Naive thymus-derived CD8-positive, alpha-beta T cell (primary cell): Measurements from ENCODE around the gene RNF224. TPM values are rescaled to one million over a fixed set of nuclear protein-coding genes. Genes with fewer than 3 reads are reported as not detected.
A peak's percentile ranks its signal among the peaks of the same experiment; 100 is the strongest.

ENCODE experiments used
- ATAC-seq, 2 donors: fragments of 150-1000 bp; cut with Tn5 transposase in 1 of 2; sonication (Bioruptor Pico), chemical (Tn5 transposase) in 1 of 2; 1 replicate in 1 of 2; 2 replicates in 1 of 2; pipeline ENCODE4 v1.10.0; 2021; ENCODE audit warnings: mild to moderate bottlenecking in 2 of 2, moderate library complexity in 2 of 2
- POLR2A ChIA-PET: fragments of 350-600 bp; sonication (Branson Sonifier 250); formaldehyde crosslinking; loops from one replicate; lab custom pipeline; 2021; ENCODE audit warnings: antibody characterized with exemption; lab: Charles Lee
- DNase-seq, 10 donors: peaks; one replicate each; pipeline versions ENCODE4 v3.0.0 to v3.0.0-alpha.2; 2020 to 2022
- H3K27ac Mint-ChIP-seq, 10 donors: one replicate each; pipeline ENCODE4 v1.8.0; 2020 to 2022; ENCODE audit warnings: mild to moderate bottlenecking in 10 of 10, mixed read lengths in 10 of 10, moderate library complexity in 4 of 10, inconsistent platforms in 1 of 10
- H3K27me3 Mint-ChIP-seq, 5 donors: one replicate each; pipeline ENCODE4 v1.8.0; 2021 to 2022; ENCODE audit warnings: mixed read lengths in 5 of 5
- H3K36me3 Mint-ChIP-seq, 3 donors: one replicate each; pipeline ENCODE4 v1.8.0; 2020 to 2022; ENCODE audit warnings: mixed read lengths in 3 of 3, mild to moderate bottlenecking in 2 of 3, inconsistent platforms in 1 of 3
- H3K4me1 Mint-ChIP-seq, 4 donors: one replicate each; pipeline ENCODE4 v1.8.0; 2021 to 2022; ENCODE audit warnings: mixed read lengths in 4 of 4
- H3K4me3 Mint-ChIP-seq, 10 donors: one replicate each; pipeline ENCODE4 v1.8.0; 2020 to 2022; ENCODE audit warnings: mild to moderate bottlenecking in 10 of 10, mixed read lengths in 10 of 10, moderate library complexity in 6 of 10, inconsistent platforms in 1 of 10
- H3K9me3 Mint-ChIP-seq, 9 donors: one replicate each; pipeline ENCODE4 v1.8.0; 2020 to 2022; ENCODE audit warnings: mixed read lengths in 9 of 9, mild to moderate bottlenecking in 3 of 9, inconsistent platforms in 1 of 9, moderate library complexity in 1 of 9
- polyA plus RNA-seq, 3 donors: library from polyadenylated mRNA; unstranded; fragments of 300-500 nt; fragmentation: Illumina TruSeq; gene quantifications; one replicate each; pipeline ENCODE4 v1.2.3, GENCODE V29; 2021
- total RNA-seq, 8 experiments: library from RNA in 2 of 8; stranded (reverse) in 2 of 8; gene quantifications; one replicate each; pipeline ENCODE4 v1.2.3 and lab custom pipeline; 2021 to 2026

The RNF224 gene
- total and polyA plus RNA-seq, 5 experiments from 2014 or later, result 0.21 TPM; not detected in 4

- Mint-ChIP-seq H3K9me3 (no peaks in the 10 kb centered on the region), H3K27ac (no peak overlapping the region), H3K36me3 (peaks cover 0 to 60% (median 26%) of the 10 kb centered on the region in 3 donors), H3K27me3 (no peaks in the 10 kb centered on the region), H3K4me1 (peaks cover 7 to 15% (median 9%) of the 10 kb centered on the region in 4 donors), H3K4me3 (no peak overlapping the region)
- DNase-seq (no peak), ATAC-seq (no peak)
- POLR2A ChIA-PET, result interaction anchor here (1.2 to 1.4 kb wide), 2 partner anchors 10 to 28 kb away, joined by 3 to 4 read pairs; no protein-coding TSS in a partner anchor
These were observed 38.8 kb downstream of the RNF224 start for GRCh38 chr9:137266162-137266527.

- POLR2A ChIA-PET, result interaction anchor here (0.9 to 1.4 kb wide), 3 partner anchors 25 to 30 kb away, joined by 3 read pairs; no protein-coding TSS in a partner anchor
- Mint-ChIP-seq H3K4me1 (peaks cover 9 to 21% (median 13%) of the 10 kb centered on the region in 4 donors), H3K36me3 (peaks cover 0 to 57% (median 23%) of the 10 kb centered on the region in 3 donors), H3K27ac (no peak overlapping the region), H3K27me3 (no peaks in the 10 kb centered on the region), H3K4me3 (no peak overlapping the region), H3K9me3 (no peaks in the 10 kb centered on the region)
- DNase-seq (no peak), ATAC-seq (no peak)
These were observed 39.5 kb downstream of the RNF224 start for GRCh38 chr9:137266585-137267453.

GRCh38 chr9:137267933-137268355 is 40.6 kb downstream of the RNF224 start:
- H3K4me1 Mint-ChIP-seq, result peaks cover 9 to 21% (median 15%) of the 10 kb centered on the region in 4 donors
- no peak overlapping the region for H3K27ac Mint-ChIP-seq
- DNase-seq (no peak), ATAC-seq (no peak)
- peaks cover 0 to 53% (median 23%) of the 10 kb centered on the region in 3 donors for H3K36me3 Mint-ChIP-seq
- POLR2A ChIA-PET, result interaction anchor here (1.1 kb wide), 1 partner anchor 26 kb away, joined by 3 read pairs; no protein-coding TSS in a partner anchor
- no peaks in the 10 kb centered on the region for H3K9me3 Mint-ChIP-seq
- H3K4me3 Mint-ChIP-seq, result no peak overlapping the region
- H3K27me3 Mint-ChIP-seq, result no peaks in the 10 kb centered on the region

GRCh38 chr9:137268538-137269201 is 41.4 kb downstream of the RNF224 start:
- no peak overlapping the region for H3K4me3 Mint-ChIP-seq
- DNase-seq (no peak), ATAC-seq (no peak)
- peaks cover 0 to 54% (median 23%) of the 10 kb centered on the region in 3 donors for H3K36me3 Mint-ChIP-seq
- no peaks in the 10 kb centered on the region for H3K9me3 Mint-ChIP-seq
- H3K27me3 Mint-ChIP-seq, result no peaks in the 10 kb centered on the region
- POLR2A ChIA-PET, result no interaction called here
- H3K4me1 Mint-ChIP-seq, result peaks cover 9 to 21% (median 15%) of the 10 kb centered on the region in 4 donors
- H3K27ac Mint-ChIP-seq, result peak overlapping the region in 2 of 10 donors; percentile 12 to 24

DNA sequence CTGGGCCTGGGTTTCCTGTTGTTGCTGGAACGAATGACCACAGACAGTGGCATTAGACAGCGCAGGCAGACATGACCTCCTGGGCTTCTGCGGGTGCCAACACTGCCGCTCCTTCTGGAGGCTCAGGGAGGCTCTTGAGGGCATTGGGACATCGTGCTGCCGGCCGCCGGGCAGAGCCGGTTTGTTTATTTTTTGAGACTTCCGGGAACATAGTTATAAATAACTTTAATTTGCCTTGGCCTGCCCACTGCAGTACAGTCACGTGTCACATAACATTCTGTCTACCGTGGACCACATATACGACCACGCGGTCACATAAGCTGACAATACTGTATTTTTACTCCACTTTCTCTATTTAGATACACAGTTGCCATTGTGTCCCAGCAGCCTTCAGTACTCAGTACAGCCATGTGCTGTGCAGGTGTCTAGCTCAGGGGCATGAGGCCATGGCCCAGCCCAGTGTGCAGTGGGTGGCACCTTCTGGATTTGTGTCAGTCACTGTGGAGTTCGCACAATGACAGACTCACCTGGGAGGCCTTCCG is 42.0 kb downstream of the RNF224 start:
- no peak overlapping the region for H3K4me3 Mint-ChIP-seq
- DNase-seq, result no peak
- no peak for ATAC-seq
- H3K27ac Mint-ChIP-seq, result no peak overlapping the region
- peaks cover 0 to under 1% (median 0%) of the 10 kb centered on the region in 5 donors for H3K27me3 Mint-ChIP-seq
- peaks cover 0 to 49% (median 23%) of the 10 kb centered on the region in 3 donors for H3K36me3 Mint-ChIP-seq
- POLR2A ChIA-PET, result no interaction called here
- H3K4me1 Mint-ChIP-seq, result peaks cover 9 to 21% (median 15%) of the 10 kb centered on the region in 4 donors
- no peaks in the 10 kb centered on the region for H3K9me3 Mint-ChIP-seq

DNA sequence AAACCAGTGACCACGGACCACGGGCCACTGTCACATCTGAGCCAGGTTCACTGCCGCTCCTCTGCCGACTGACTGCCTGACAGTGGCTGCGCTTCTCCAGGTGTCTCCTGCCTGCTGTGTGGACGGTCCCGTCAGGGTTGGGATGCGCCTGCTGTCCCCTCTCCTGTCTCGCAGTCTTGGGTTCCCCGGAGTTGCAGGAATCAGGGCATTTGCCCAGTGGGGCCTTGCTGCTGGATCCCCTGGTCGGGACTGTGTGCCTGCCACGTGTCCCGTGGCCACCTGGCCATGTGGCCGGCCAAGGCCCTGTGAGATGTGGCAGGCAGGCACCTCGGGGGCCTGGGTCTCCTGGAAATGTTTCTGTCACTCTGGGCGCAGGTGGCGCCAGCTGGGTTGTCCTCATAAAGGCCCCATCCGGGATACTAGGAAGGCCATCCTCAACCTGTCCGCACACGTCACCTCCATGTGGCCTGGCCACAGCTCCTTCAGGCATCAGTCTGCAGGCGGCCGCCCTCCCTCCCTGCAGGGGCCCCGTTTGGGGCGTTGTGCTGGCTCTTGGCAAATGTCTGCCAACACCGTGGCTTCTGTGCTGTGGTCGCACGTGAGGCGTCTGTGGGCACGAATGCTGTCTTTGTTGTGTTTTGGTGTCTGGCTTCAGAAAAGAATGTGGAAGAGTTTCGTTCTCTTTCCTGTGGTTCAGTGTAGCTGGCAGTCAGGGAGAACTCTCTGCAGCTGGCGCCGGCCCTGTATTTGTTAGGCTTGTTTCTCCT is 43.8 kb downstream of the RNF224 start:
- peak overlapping the region in 9 of 10 donors; percentile 7 to 66 (median 55) for H3K4me3 Mint-ChIP-seq
- DNase-seq (peak in 8 of 10 donors; percentile 37 to 70 (median 57)), ATAC-seq (peak; percentile 86 to 93)
- H3K27me3 Mint-ChIP-seq, result peaks cover 0 to 18% (median 8%) of the 10 kb centered on the region in 5 donors
- POLR2A ChIA-PET, result interaction anchor here (0.7 to 1.9 kb wide), 3 partner anchors 10 to 48 kb away, joined by 4 to 6 read pairs (median 6); partner anchors contain the start of gene NELFB
- H3K4me1 Mint-ChIP-seq, result peaks cover 16 to 38% (median 22%) of the 10 kb centered on the region in 4 donors
- peak overlapping the region in 4 of 10 donors; percentile 20 to 76 (median 42) for H3K27ac Mint-ChIP-seq
- H3K9me3 Mint-ChIP-seq, result no peaks in the 10 kb centered on the region
- peaks cover 0 to 42% (median 21%) of the 10 kb centered on the region in 3 donors for H3K36me3 Mint-ChIP-seq

- H3K27me3 Mint-ChIP-seq, result peaks cover 0 to 20% (median 10%) of the 10 kb centered on the region in 5 donors
- H3K9me3 Mint-ChIP-seq, result no peaks in the 10 kb centered on the region
- peak overlapping the region in 8 of 10 donors; percentile 18 to 66 (median 56) for H3K4me3 Mint-ChIP-seq
- H3K36me3 Mint-ChIP-seq, result peaks cover 0 to 42% (median 18%) of the 10 kb centered on the region in 3 donors
- peaks cover 19 to 41% (median 24%) of the 10 kb centered on the region in 4 donors for H3K4me1 Mint-ChIP-seq
- POLR2A ChIA-PET, result interaction anchor here (0.7 to 1.9 kb wide), 2 partner anchors 16 to 48 kb away, joined by 6 read pairs; partner anchors contain the start of gene NELFB
- ATAC-seq, result no peak
- H3K27ac Mint-ChIP-seq, result peak overlapping the region in 3 of 10 donors; percentile 37 to 76 (median 48)
- DNase-seq, result no peak
These were observed 44.4 kb downstream of the RNF224 start for GRCh38 chr9:137271696-137272076.

GRCh38 chr9:137272241-137273094 is 45.2 kb downstream of the RNF224 start:
- no peak for ATAC-seq
- no peaks in the 10 kb centered on the region for H3K9me3 Mint-ChIP-seq
- peak overlapping the region in 2 of 10 donors; percentile 10 to 26 for H3K4me3 Mint-ChIP-seq
- peaks cover 23 to 46% (median 30%) of the 10 kb centered on the region in 4 donors for H3K4me1 Mint-ChIP-seq
- no peak for DNase-seq
- POLR2A ChIA-PET, result interaction anchor here (1.9 kb wide), 1 partner anchor 16 kb away, joined by 6 read pairs; the partner anchor contains the start of gene NELFB
- no peak overlapping the region for H3K27ac Mint-ChIP-seq
- peaks cover 0 to 28% (median 14%) of the 10 kb centered on the region in 5 donors for H3K27me3 Mint-ChIP-seq
- H3K36me3 Mint-ChIP-seq, result peaks cover 0 to 39% (median 16%) of the 10 kb centered on the region in 3 donors

DNA sequence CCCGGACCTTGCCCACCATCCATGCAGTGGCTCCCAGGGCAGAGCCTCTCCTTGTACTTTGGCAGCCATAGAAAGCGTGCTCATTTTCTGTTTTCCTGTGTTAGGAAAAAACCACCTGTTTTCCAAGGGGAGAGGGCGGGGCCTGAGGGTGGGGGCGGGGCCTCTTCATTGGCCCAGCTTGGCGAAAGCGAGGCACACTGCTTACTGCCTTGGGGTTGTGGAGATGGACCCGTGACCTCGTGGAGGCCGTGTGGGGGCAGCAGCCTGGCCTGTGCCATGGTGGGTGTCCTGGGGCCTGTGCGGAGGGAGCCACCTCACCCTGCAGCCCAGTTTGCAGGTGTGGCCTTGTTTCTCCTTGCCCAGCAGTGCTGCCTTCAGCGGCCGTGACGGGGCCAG is 45.8 kb downstream of the RNF224 start:
- ATAC-seq, result no peak
- POLR2A ChIA-PET, result interaction anchor here (0.6 to 1.9 kb wide), 2 partner anchors 17 to 184 kb away, joined by 3 to 6 read pairs; partner anchors contain the start of gene NELFB

GRCh38 chr9:137273611-137274320 is 46.5 kb downstream of the RNF224 start:
- Mint-ChIP-seq H3K36me3 (peaks cover 0 to 29% (median 10%) of the 10 kb centered on the region in 3 donors), H3K27me3 (peaks cover 0 to 35% (median 14%) of the 10 kb centered on the region in 5 donors), H3K4me3 (peak overlapping the region in 1 of 10 donors; percentile 20), H3K9me3 (no peaks in the 10 kb centered on the region), H3K4me1 (peaks cover 22 to 44% (median 34%) of the 10 kb centered on the region in 4 donors), H3K27ac (peak overlapping the region in 1 of 10 donors; percentile 55)
- POLR2A ChIA-PET, result interaction anchor here (0.6 to 1.0 kb wide), 2 partner anchors 19 to 183 kb away, joined by 3 to 4 read pairs; partner anchors contain the start of gene NELFB
- DNase-seq, result no peak
- no peak for ATAC-seq

More for the DNA sequence above, 45.8 kb downstream of the RNF224 start:
- peaks cover 0 to 34% (median 14%) of the 10 kb centered on the region in 5 donors for H3K27me3 Mint-ChIP-seq
- no peak overlapping the region for H3K27ac Mint-ChIP-seq
- H3K36me3 Mint-ChIP-seq, result peaks cover 0 to 36% (median 13%) of the 10 kb centered on the region in 3 donors
- DNase-seq, result no peak
- no peak overlapping the region for H3K4me3 Mint-ChIP-seq
- H3K9me3 Mint-ChIP-seq, result no peaks in the 10 kb centered on the region
- peaks cover 25 to 47% (median 34%) of the 10 kb centered on the region in 4 donors for H3K4me1 Mint-ChIP-seq
